Activated CD8-positive, alpha-beta T cell treated with anti-CD3 and anti-CD28 coated beads for 36 hours (primary cell): Measurements from ENCODE around the gene PCBP4. TPM values are rescaled to one million over a fixed set of nuclear protein-coding genes. Genes with fewer than 3 reads are reported as not detected.

ENCODE experiments used
- ATAC-seq: fragments of 200-7000 bp; cut with Tn5 transposase; one replicate; pipeline ENCODE4 v1.10.0; 2021; ENCODE audit warnings: mild to moderate bottlenecking, moderate library complexity
- CTCF ChIA-PET: fragments of 350-600 bp; sonication (Branson Sonifier 250); formaldehyde crosslinking; loops from one replicate; lab custom pipeline; 2021; ENCODE audit warnings: antibody characterized with exemption; lab: Charles Lee
- POLR2A ChIA-PET: fragments of 350-600 bp; sonication (Branson Sonifier 250); formaldehyde crosslinking; loops from one replicate; lab custom pipeline; 2021; ENCODE audit warnings: antibody characterized with exemption; lab: Charles Lee
- DNase-seq: peaks from one replicate; pipeline ENCODE4 v3.0.0-alpha.2; 2020
- H3K27ac Mint-ChIP-seq: one replicate; pipeline ENCODE4 v1.8.0; 2021; ENCODE audit warnings: mild to moderate bottlenecking, mixed read lengths
- H3K27me3 Mint-ChIP-seq: one replicate; pipeline ENCODE4 v1.8.0; 2021; ENCODE audit warnings: mixed read lengths
- H3K36me3 Mint-ChIP-seq: one replicate; pipeline ENCODE4 v1.8.0; 2021; ENCODE audit warnings: low read depth, mixed read lengths
- H3K4me1 Mint-ChIP-seq: one replicate; pipeline ENCODE4 v1.8.0; 2021; ENCODE audit warnings: low read depth, mixed read lengths
- H3K4me3 Mint-ChIP-seq: one replicate; pipeline ENCODE4 v1.8.0; 2021; ENCODE audit warnings: mild to moderate bottlenecking, moderate library complexity, mixed read lengths
- H3K9me3 Mint-ChIP-seq: one replicate; pipeline ENCODE4 v1.8.0; 2021; ENCODE audit warnings: mixed read lengths
- CTCF ChIP-seq: fragments of 200-600 bp; IDR thresholded peaks from one replicate; pipeline ENCODE4 v1.8.0; 2022; ENCODE audit warnings: antibody characterized with exemption, mild to moderate bottlenecking
- intact Hi-C: fragments of 100-400 bp; cut with micrococcal nuclease; formaldehyde crosslinking; loops from one replicate; pipeline ENCODE4 v1.10.0; 2022
- total RNA-seq, 2 experiments: library from RNA; stranded (reverse); gene quantifications; one replicate each; pipeline ENCODE4 v1.2.3, GENCODE V29; 2021

The PCBP4 gene
- total RNA-seq, 2 experiments from 2014 or later: 8.4 to 9.6 TPM

DNA sequence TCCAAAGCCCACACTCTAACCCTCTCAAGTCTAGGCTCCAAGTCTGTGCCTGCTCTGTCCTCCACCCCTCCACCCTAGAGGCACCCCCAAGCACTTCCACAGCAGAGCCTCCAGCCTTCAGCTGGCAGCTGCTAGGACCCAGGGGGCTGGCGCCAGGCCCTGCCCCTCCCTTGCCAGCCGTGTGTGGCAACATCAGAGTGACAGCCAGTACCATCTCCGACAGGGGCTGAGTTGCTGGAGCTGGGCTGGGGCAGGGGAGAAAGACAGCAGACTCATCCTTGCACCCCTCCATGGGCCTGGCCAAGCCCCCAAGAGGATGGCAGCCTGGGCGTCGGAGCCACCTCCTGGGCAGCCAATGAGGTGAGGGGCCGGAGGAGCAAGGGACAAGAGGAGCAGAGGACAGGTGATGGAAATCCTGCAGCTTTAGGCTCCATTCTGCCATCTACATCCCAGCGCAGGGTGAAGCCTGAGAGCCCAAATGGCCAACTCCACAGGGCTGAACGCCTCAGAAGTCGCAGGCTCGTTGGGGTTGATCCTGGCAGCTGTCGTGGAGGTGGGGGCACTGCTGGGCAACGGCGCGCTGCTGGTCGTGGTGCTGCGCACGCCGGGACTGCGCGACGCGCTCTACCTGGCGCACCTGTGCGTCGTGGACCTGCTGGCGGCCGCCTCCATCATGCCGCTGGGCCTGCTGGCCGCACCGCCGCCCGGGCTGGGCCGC is 11.9 kb downstream of the PCBP4 start, which contains the start of gene GPR62:
Gene GPR62, plus strand, starts transcription at position 207 of the 718 bp plus-strand sequence. Its CDS starts 272 bp downstream, at position 479.
- no peak for DNase-seq
- Mint-ChIP-seq H3K27me3 (peaks cover 28% of the 10 kb centered on the region), H3K27ac (no peak within 1 kb of the TSS), H3K4me3 (no peak within 1 kb of the TSS), H3K4me1 (peaks cover 6% of the 10 kb centered on the region), H3K9me3 (no peaks in the 10 kb centered on the region), H3K36me3 (peaks cover 3% of the 10 kb centered on the region)
- intact Hi-C loops: no loop called here
- CTCF ChIA-PET: interaction anchor here (1.2 to 2.9 kb wide), 3 partner anchors 13 to 46 kb away, joined by 3 to 13 read pairs (median 3); partner anchors contain the start of genes ABHD14A and ABHD14B
- POLR2A ChIA-PET: interaction anchor here (0.5 to 1.6 kb wide), 5 partner anchors 10 to 40 kb away, joined by 3 to 6 read pairs (median 3); partner anchors contain the start of gene RPL29
- no peak for ATAC-seq
- TF ChIP-seq CTCF: no peak

DNA sequence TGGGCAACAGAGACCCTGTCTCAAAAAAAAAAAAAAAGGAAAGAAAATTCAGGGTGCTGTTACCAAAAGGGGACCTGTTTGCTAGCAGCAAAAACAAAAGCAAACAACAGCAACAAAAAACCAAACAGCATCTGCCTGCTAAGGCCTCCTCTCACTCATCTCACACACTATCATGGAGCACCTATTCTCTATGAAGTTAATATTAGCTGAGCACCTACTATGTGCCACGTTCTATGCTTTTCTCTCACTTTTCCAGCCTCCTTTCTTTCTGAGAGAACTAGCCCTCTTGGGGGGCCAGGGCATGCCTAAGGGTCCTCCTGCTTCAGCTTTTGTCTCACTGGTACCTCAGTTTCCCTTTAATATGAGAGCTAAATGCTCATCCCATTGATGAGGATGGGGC is 12.5 kb downstream of the PCBP4 start:
- intact Hi-C loops: no loop called here
- TF ChIP-seq CTCF: no peak
- DNase-seq (no peak), ATAC-seq (no peak)
- POLR2A ChIA-PET: interaction anchor here (0.5 to 1.6 kb wide), 6 partner anchors 11 to 41 kb away, joined by 3 to 6 read pairs (median 3); partner anchors contain the start of gene RPL29
- Mint-ChIP-seq H3K27ac (no peak overlapping the region), H3K4me1 (peaks cover 6% of the 10 kb centered on the region), H3K4me3 (no peak overlapping the region), H3K36me3 (peaks cover 3% of the 10 kb centered on the region), H3K27me3 (peaks cover 28% of the 10 kb centered on the region), H3K9me3 (no peaks in the 10 kb centered on the region)
- CTCF ChIA-PET: interaction anchor here (1.2 to 4.0 kb wide), 5 partner anchors 9 to 47 kb away, joined by 3 to 27 read pairs (median 4); partner anchors contain the start of genes ABHD14A, ABHD14B, PARP3 and RRP9

DNA sequence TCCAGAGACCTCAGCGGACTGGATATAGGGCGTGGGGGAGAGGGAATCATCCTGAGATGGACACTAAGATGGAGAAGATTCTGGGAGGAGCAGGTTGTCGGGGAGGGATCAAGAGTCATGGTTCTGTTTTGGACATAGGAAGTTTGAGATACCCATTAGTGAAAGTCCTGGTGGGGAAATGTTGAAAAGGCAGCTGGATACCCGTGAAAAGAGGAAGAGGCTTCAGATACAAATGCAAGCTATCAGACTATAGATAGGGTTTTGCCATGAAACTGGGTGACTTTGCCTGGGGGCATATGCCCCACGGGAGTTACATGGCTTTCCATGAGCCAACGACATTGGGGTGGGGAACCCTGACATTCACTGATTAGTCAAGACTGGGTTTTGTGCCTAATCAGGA is 13.1 kb downstream of the PCBP4 start:
- intact Hi-C loops: no loop called here
- Mint-ChIP-seq H3K4me1 (peaks cover 6% of the 10 kb centered on the region), H3K36me3 (peaks cover 3% of the 10 kb centered on the region), H3K4me3 (no peak overlapping the region), H3K27me3 (peaks cover 28% of the 10 kb centered on the region), H3K27ac (no peak overlapping the region), H3K9me3 (no peaks in the 10 kb centered on the region)
- ChIA-PET CTCF (interaction anchor here (1.2 to 4.0 kb wide), 3 partner anchors 9 to 20 kb away, joined by 4 to 27 read pairs (median 13); partner anchors contain the start of genes ABHD14A, ABHD14B, PARP3 and RRP9), POLR2A (interaction anchor here (1.2 to 1.6 kb wide), 4 partner anchors 11 to 21 kb away, joined by 3 to 5 read pairs (median 4); no protein-coding TSS in a partner anchor)
- no peak for TF ChIP-seq CTCF
- ATAC-seq: no peak
- DNase-seq: no peak

DNA sequence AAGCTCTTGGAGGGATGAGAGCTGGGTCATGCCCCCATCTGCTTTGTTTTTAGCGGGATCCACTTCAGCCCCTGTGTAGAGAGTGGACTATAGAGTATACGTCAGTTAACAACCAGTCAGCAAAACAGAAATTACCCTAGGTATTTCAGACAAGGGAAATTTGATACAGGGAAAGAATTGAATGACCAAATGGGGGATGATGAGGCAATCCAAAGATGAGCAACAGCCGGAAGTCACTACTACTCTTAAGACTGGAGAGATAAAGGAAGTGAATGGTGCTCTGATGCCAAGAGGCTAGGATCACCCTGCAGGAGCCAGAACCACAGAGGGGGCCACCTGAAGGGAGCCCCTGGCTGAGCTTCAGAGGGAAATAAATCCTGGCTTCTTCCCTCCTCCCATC is 13.8 kb downstream of the PCBP4 start:
- H3K27ac Mint-ChIP-seq: no peak overlapping the region
- intact Hi-C loops: no loop called here
- ChIA-PET CTCF (interaction anchor here (1.2 to 4.0 kb wide), 3 partner anchors 10 to 21 kb away, joined by 4 to 27 read pairs (median 13); partner anchors contain the start of genes ABHD14A, ABHD14B, PARP3 and RRP9), POLR2A (interaction anchor here (1.2 to 2.8 kb wide), 3 partner anchors 10 to 21 kb away, joined by 3 to 6 read pairs (median 5); partner anchors contain the start of genes ABHD14A and ABHD14B)
- TF ChIP-seq CTCF: no peak
- DNase-seq (no peak), ATAC-seq (no peak)
- H3K36me3 Mint-ChIP-seq: peaks cover 2% of the 10 kb centered on the region
- H3K9me3 Mint-ChIP-seq: no peaks in the 10 kb centered on the region
- no peak overlapping the region for H3K4me3 Mint-ChIP-seq
- H3K27me3 Mint-ChIP-seq: peaks cover 28% of the 10 kb centered on the region
- peaks cover 6% of the 10 kb centered on the region for H3K4me1 Mint-ChIP-seq
